Measurements from ENCODE around the gene MYH9.

The MYH9 gene

DNA sequence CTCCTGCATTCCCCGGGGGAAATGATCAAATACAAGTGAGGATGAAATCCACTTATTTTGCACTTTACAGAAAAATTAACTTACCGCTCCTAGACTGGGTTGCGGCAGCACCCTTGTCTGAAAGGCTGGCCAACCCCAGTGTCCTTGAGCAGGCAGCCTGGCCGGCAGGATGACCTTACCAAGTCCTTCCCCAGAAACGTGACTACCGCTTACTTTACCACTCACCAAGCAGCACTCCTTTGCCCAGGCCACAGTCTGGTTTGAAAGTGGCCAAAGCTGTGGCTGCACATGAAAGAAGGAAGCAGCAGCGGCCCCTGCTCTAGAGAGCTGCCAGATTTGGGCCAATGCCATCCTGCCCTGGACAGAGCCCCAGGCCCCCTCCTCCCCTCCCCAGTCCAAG, 20.3 kb downstream of the MYH9 start:
- no peak for DNase-seq (ENCODE audit: low spot score)

GRCh38 chr22:36367066-36367465, 20.7 kb downstream of the MYH9 start:
- DNase-seq (ENCODE audit: low spot score) = no peak

GRCh38 chr22:36366291-36366708, 21.5 kb downstream of the MYH9 start:
- DNase-seq (ENCODE audit: low spot score) = no peak

- DNase-seq (ENCODE audit: low spot score) = peak; percentile 93
Measured at GRCh38 chr22:36365020-36365411, 22.8 kb downstream of the MYH9 start.

GRCh38 chr22:36364255-36365019, 23.3 kb downstream of the MYH9 start:
- DNase-seq (ENCODE audit: low spot score) = no peak

GRCh38 chr22:36363349-36363981, 24.3 kb downstream of the MYH9 start:
- DNase-seq (ENCODE audit: low spot score) = no peak

DNA sequence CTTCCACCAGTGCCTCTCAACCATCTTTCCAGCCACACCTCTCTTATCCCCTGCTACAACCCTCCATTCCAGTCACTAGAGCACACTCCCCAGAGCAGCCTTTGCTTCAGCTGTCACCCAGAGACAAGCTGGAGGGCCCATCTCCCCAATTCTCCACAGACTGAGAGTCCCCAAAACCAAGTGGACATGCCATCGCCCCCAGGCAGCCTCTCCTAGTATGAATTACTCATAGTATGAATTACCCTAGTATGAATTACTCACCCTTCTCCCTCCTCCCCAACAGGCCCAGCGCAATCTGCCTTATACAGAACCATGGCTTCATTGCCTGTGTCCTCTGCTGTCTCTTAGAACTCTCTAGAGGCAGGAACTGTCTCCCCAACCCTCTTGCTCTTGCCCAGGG, 24.8 kb downstream of the MYH9 start:
- DNase-seq (ENCODE audit: low spot score) = no peak

GRCh38 chr22:36362075-36362474, 25.7 kb downstream of the MYH9 start:
- no peak for DNase-seq (ENCODE audit: low spot score)

- DNase-seq (ENCODE audit: low spot score) = no peak
Measured at GRCh38 chr22:36360871-36361383, 26.8 kb downstream of the MYH9 start.

GRCh38 chr22:36360011-36360410, 27.8 kb downstream of the MYH9 start:
- DNase-seq (ENCODE audit: low spot score) = no peak

DNA sequence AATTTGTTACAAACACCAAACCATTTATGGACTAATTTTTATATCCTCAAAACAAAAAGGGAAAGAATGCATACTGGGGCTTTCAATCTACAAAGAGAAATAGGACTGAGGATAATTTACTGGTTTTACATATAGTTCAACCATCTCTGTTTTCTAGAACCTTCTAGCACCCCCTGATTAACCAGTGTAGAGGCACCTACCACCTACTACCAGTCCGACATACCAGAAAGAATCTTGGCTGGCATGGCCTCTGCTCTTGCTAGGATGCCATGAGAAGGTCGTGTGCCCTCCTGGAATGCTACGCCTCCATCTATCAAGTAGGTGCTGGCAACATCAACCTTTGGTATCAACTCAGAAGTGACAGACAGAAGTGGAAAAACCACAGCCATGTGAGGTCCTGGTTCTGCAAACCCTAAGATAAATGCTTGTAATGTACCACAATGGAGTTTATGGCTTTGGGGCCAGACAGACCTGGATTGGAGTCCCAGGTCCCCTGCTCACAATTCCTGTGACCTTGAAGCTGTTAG, 28.2 kb downstream of the MYH9 start:
- DNase-seq (ENCODE audit: low spot score) = no peak

DNA sequence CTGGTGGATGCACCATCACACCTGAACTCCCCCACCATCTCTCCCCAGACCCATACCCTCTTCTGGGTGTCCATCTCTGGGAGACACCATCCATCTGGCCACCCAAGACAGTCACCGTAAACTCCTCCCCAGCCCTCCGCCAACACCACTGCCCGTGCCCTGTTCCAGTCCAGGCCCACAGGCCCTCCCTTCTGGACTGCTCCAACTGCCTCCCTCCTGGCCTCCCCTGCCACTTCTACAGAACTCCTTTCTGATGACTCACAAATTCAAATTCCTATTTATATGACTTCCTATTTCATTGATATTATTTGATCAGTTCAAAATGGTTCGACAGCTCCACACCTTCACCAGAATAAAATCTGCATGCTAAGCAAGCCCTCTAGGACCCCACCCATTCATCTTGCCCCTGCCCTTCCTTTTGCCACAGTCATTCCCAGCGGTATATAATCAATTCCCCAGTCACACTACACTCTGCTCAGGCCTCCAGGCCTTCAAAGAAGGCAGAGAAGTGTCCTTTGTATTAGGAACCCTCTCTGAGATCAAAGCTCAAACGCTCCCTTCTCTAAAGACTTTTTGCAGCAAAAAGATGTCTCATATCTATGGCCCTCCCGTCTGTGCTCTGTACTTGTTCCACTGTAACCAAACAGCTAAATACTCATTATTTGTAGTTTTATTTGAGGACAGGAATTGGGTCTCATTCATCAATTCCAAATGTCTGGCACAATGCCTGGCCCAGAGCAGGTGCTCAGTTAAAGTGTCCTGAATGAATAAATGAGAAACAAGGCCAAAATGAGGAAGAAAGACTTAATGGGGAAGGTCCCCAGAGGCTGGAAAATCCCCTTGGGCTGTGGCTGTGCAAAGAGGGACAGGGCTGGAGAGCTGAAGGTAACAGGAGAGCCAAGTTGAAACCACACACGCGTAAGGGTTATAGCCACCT, 29.0 kb downstream of the MYH9 start:
- no peak for DNase-seq (ENCODE audit: low spot score)

DNA sequence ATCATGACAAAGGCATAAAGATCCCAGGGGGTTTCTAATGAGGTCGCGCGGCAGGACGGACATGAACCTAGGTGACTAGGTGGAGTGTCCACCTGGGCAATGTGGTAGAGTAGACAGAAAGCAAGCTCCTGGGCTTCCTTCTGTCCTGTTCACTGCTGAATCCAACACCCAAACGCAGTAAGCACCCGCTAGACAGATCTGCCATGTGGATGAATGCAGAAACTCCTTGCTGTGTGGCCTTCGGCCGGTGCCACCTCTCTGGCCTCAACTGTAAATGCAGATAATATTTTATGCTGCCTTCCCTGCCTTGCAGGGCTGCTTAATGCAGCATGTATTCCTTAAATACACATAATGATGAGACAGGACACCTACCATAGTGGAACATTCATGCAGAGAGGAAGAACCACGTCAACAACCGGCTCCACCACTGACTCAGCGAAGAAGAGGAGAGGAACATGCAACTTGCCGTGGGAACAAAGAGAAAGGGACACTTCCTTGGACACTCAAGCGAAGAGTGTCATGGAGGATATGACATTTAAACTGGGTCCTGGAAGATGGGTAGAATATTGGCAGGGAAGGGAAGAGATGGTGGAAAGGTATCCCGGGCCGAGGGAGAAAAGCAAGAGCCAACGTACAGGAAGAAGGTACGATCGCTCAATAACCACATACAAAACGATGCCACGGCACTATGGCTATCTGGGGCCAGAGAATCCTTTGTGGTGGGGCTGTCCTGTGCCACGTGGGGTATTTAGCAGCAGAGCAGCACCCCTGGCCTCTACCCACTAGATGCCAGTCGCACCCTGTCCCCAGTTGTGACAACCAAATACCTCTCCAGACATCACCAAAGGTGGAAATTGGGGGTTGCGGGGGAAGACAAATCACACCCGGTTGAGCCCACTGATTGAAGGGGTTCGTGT, 30.8 kb downstream of the MYH9 start:
- DNase-seq (ENCODE audit: low spot score) = no peak

- DNase-seq (ENCODE audit: low spot score) = no peak
Measured at GRCh38 chr22:36355894-36356293, 31.9 kb downstream of the MYH9 start.

GRCh38 chr22:36355362-36355761, 32.4 kb downstream of the MYH9 start:
- DNase-seq (ENCODE audit: low spot score) = no peak

DNA sequence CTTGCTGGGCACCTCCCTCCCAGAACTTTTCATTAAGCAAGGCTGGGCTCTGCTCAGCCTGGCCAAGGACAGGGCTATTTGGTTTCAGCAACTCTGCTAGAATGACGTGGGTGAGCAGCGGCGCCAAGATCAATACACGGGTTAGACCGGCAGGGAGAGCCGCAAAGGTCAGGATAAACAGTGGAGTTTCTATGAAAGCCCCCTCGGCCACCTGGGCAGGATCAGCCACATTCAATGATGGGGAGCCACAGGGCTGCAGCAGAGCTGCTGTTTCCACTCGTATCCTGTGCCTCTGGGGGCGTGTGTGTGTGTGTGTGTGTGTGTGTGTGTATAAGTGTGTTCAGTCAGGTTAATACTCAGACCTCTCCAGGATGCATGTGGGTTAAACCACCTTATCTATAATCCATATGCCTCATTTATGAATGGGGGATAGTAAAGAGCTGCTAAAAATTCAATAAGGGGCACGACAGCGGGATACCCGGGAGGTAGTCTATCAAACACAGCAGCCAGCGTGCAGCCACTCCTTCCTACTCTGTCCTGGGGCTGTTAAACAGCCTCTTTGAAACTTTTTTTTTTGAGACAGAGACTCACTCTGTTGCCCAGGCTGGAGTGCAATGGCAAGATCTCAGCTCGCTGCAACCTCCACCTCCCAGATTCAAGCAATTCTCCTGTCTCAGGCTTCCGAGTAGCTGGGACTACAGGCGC, 34.8 kb downstream of the MYH9 start:
- no peak for DNase-seq (ENCODE audit: low spot score)

- no peak for DNase-seq (ENCODE audit: low spot score)
Measured at GRCh38 chr22:36351921-36352802, 35.6 kb downstream of the MYH9 start.

GRCh38 chr22:36350751-36351594, 36.8 kb downstream of the MYH9 start:
- DNase-seq (ENCODE audit: low spot score) = no peak

DNA sequence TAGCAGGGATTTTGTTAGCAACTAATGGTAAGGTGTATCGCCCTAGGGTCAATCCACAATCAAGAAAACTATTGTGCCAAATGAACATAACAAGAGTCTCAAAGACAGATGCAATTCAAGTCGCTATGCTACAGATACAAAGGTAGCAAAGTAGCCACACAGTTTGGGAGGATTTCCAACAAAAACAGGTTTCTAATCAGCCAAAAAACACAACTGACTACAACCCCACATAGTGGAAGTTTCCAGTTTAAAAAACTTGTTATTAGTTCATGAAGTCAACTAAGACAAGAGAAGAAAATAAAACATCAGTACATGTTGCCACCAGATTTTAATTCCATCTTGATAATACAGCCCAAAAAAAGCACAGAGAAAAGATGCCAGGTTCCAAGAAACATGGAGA, 38.0 kb downstream of the MYH9 start:
- no peak for DNase-seq (ENCODE audit: low spot score)

Data from CD4-positive, alpha-beta T cell treated with Interleukin-15 for 4 hours (primary cell).